Right lobe of liver (tissue), 6 donors: ENCODE measurements around the gene PA2G4. TPM values are rescaled to one million over a fixed set of nuclear protein-coding genes. Genes with fewer than 3 reads are reported as not detected.

Experiments used
- ATAC-seq, 4 donors: fragments of 200-7000 bp; cut with Tn5 transposase; one replicate each; pipeline ENCODE4 v1.9.1; 2020; ENCODE audit warnings: mild to moderate bottlenecking in 4 of 4, moderate library complexity in 4 of 4
- DNase-seq, 3 donors: peaks; one replicate each; pipeline ENCODE4 v3.0.0-alpha.2; 2020
- H3K27ac ChIP-seq, 3 donors: fragments of 200-600 bp; one replicate each; pipeline ENCODE4 v1.8.0; 2022
- H3K27me3 ChIP-seq, 2 donors: fragments of 200-600 bp; one replicate each; pipeline ENCODE4 v1.8.0; 2022
- H3K36me3 ChIP-seq, 4 donors: fragments of 200-600 bp; sonication (generic) in 1 of 4; one replicate each; pipeline versions ENCODE4 v1.5.1 to v1.8.0; 2017 to 2022; ENCODE audit warnings: control low read depth in 1 of 4
- H3K4me1 ChIP-seq, 4 donors: fragments of 200-600 bp; sonication (generic) in 1 of 4; one replicate each; pipeline versions ENCODE4 v1.5.1 to v1.8.0; 2017 to 2022; ENCODE audit warnings: control low read depth in 1 of 4
- H3K4me3 ChIP-seq, 3 donors: fragments of 200-600 bp; one replicate each; pipeline ENCODE4 v1.8.0; 2022
- H3K9me3 ChIP-seq, 4 donors: fragments of 200-600 bp; sonication (generic) in 1 of 4; one replicate each; pipeline versions ENCODE4 v1.5.1 to v1.8.0; 2017 to 2022; ENCODE audit warnings: control low read depth in 1 of 4
- CTCF ChIP-seq, 4 donors: fragments of 200-600 bp in 3 of 4; fragments of 450-650 bp in 1 of 4; IDR thresholded peaks; one replicate each; pipeline versions ENCODE4 v1.5.1 to v1.8.0; 2016 to 2022; ENCODE audit warnings: antibody characterized with exemption in 4 of 4, mild to moderate bottlenecking in 2 of 4
- POLR2A ChIP-seq: fragments of 450-650 bp; IDR thresholded peaks from one replicate; pipeline ENCODE4 v1.6.1; 2017; ENCODE audit warnings: antibody characterized with exemption, mild to moderate bottlenecking
- WGBS: methylation state at CpG from one replicate; pipeline ENCODE4 v1.1.6; 2018; ENCODE audit warnings: low coverage, low lambda C conversion rate; ENCODE audit not compliant: insufficient coverage; ENCODE audit errors: missing lambda C conversion rate; 5-methylcytosine and 5-hydroxymethylcytosine counted together
- intact Hi-C, 2 donors: fragments of 100-400 bp; cut with DNase I; formaldehyde crosslinking; loops; one replicate each; pipeline versions ENCODE4 v1.11.2 to v1.14.1; 2022
- total RNA-seq, 6 experiments: library from RNA; depleted of rRNA in 2 of 6; stranded (reverse); fragments of >200 nt in 2 of 6; fragmentation: NEBNext Ultra II Directional in 3 of 6; extraction: Animal tissue kit (Norgen Biotek cat#: 25700) in 3 of 6; gene quantifications; one replicate each; pipeline versions ENCODE4 v1.1.0 to v1.2.4, GENCODE V29; 2016 to 2023
- donor health status: DM: no; HTN: yes; CAD: no.
- donor health status: DM: no; HTN: no; CAD: no.
- donor health status: DM: no; HTN: no; CAD: no.
- donor health status: DM: no; HTN: yes; CAD: no.
- donor health status: DM: no; HTN: yes; CAD: no.

The PA2G4 gene
- total RNA-seq, 6 experiments from 2014 or later, result 29.7 to 82.4 (median 36.6) TPM

DNA sequence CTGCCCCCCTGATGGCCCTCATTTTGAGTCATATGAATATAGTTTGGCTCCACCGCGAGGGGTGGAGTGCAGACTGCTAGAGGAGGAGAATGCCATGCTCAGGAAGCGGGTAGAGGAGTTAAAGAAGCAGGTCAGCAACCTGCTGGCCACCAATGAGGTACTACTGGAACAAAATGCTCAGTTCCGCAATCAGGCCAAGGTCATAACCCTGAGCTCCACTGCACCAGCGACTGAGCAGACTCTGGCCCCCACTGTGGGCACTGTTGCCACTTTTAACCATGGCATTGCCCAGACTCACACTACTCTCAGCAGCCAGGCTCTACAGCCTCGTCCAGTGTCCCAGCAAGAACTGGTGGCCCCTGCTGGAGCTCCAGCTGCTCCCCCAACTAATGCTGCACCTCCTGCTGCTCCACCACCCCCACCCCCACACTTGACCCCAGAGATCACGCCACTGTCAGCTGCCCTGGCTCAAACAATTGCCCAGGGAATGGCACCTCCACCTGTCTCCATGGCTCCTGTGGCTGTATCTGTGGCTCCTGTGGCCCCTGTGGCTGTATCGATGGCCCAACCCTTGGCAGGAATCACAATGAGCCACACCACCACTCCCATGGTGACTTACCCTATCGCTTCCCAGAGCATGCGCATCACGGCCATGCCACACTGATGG, 17.0 kb downstream of the PA2G4 start:
- H3K4me1 ChIP-seq, result peaks cover 0 to 61% (median 21%) of the 10 kb centered on the region in 4 donors
- DNase-seq (peak; percentile 68 to 94 (median 88)), ATAC-seq (peak; percentile 27 to 61 (median 52))
- peak overlapping the region; percentile 19 to 82 (median 75) for H3K27ac ChIP-seq
- no peaks in the 10 kb centered on the region for H3K9me3 ChIP-seq
- intact Hi-C loops, result no loop called here
- no peaks in the 10 kb centered on the region for H3K27me3 ChIP-seq
- no peaks in the 10 kb centered on the region for H3K36me3 ChIP-seq
- no peak overlapping the region for H3K4me3 ChIP-seq
- peak in 1 of 4 donors; percentile 4 for TF ChIP-seq CTCF (IDR thresholded peaks at IDR 0.05)
- TF ChIP-seq POLR2A, result peak; percentile 42
- 100% methylated on average over 1 of the region's 11 CpGs for WGBS

DNA sequence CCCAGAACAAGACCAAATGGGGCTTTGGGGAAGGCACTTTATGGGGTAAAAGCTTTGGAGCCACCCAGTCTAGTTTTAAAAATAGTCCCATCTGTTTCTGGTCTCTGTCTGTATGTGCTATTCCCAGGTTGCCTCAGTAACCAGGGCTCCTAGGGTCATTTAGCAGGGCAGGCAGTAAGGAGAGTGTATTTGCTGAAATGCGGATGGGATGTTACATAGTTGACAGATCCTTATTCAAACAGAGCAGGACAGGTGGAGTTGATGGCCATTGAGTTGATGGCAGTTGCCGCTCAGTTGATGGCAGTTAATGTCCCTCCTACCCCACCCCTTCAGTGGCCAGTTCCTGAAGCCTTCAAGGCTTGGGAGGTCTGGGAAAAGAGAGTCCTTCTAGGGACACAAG, 18.3 kb downstream of the PA2G4 start:
- H3K4me3 ChIP-seq, result no peak overlapping the region
- no peaks in the 10 kb centered on the region for H3K27me3 ChIP-seq
- ATAC-seq (peak in 3 of 4 donors; percentile 14 to 51 (median 36)), DNase-seq (peak in 1 of 3 donors; percentile 60)
- intact Hi-C loops, result no loop called here
- H3K4me1 ChIP-seq, result peaks cover 0 to 73% (median 30%) of the 10 kb centered on the region in 4 donors
- no peak for TF ChIP-seq CTCF (IDR thresholded peaks at IDR 0.05)
- no peak for TF ChIP-seq POLR2A
- H3K36me3 ChIP-seq, result no peaks in the 10 kb centered on the region
- H3K9me3 ChIP-seq, result no peaks in the 10 kb centered on the region
- 50% methylated on average over 1 of the region's 2 CpGs for WGBS
- H3K27ac ChIP-seq, result peak overlapping the region in 2 of 3 donors; percentile 75 to 82

- DNase-seq (no peak), ATAC-seq (no peak)
- H3K27me3 ChIP-seq, result no peaks in the 10 kb centered on the region
- H3K9me3 ChIP-seq, result no peaks in the 10 kb centered on the region
- 40% methylated on average over 4 of the region's 4 CpGs for WGBS
- H3K4me1 ChIP-seq, result peaks cover 0 to 68% (median 27%) of the 10 kb centered on the region in 4 donors
- H3K27ac ChIP-seq, result peak overlapping the region in 1 of 3 donors; percentile 82
- H3K36me3 ChIP-seq, result no peaks in the 10 kb centered on the region
- intact Hi-C loops, result no loop called here
- no peak overlapping the region for H3K4me3 ChIP-seq
- no peak for TF ChIP-seq POLR2A
- TF ChIP-seq CTCF (IDR thresholded peaks at IDR 0.05), result no peak
These were observed 19.8 kb downstream of the PA2G4 start for GRCh38 chr12:56124133-56124532.

DNA sequence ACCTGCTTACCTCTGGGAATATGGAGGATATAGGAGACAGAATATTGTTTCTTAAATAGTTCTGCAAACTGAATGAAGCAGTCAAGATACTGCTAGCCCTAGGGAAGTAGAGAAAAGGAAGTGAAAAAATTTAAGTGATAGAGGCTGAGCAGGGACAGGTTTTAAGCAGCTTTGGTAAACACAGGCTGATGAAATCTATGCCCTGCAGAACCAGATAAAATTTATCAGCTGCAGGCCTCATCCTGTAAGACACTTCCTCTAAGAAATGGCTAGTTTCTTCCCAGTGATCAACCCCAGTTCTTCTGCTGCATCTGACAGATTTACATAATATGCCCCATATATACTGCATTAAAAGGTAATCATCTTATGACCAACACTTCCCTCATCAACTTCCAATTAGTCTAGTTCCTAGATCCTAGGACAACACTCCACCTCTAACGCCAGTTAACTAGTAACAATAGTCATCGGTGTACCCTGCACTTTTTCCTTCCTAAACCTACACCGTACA, 22.4 kb downstream of the PA2G4 start:
- TF ChIP-seq CTCF (IDR thresholded peaks at IDR 0.05) (no peak), POLR2A (no peak)
- ATAC-seq (no peak), DNase-seq (no peak)
- H3K36me3 ChIP-seq, result peaks cover 0 to 13% (median 7%) of the 10 kb centered on the region in 4 donors
- no peaks in the 10 kb centered on the region for H3K27me3 ChIP-seq
- peaks cover 0 to 54% (median 15%) of the 10 kb centered on the region in 4 donors for H3K4me1 ChIP-seq
- intact Hi-C loops, result loop anchor here in 1 of 2 donors (5.0 kb wide), 1 partner anchor 61 kb away; the partner anchor contains the start of gene SMARCC2
- no peaks in the 10 kb centered on the region for H3K9me3 ChIP-seq
- 14% methylated on average over 3 of the region's 3 CpGs for WGBS
- H3K4me3 ChIP-seq, result no peak overlapping the region
- peak overlapping the region; percentile 56 to 77 (median 70) for H3K27ac ChIP-seq
